Measurements from ENCODE around the gene CAMK2N2.

Gene CAMK2N2

GRCh38 chr3:184261270-184261853 lies at the start of gene CAMK2N2:
Gene CAMK2N2 (minus strand): TSS chr3:184261553. CDS start chr3:184261285, 268 bp downstream.
- DNase-seq: peak; percentile 82

GRCh38 chr3:184308744-184309143 lies 47.4 kb upstream of the CAMK2N2 start:
- no peak for DNase-seq

- DNase-seq: no peak
Measured at GRCh38 chr3:184307915-184308314, 46.6 kb upstream of the CAMK2N2 start.

- DNase-seq: no peak
Measured at GRCh38 chr3:184306341-184306972, 45.1 kb upstream of the CAMK2N2 start.

GRCh38 chr3:184305577-184305976 lies 44.2 kb upstream of the CAMK2N2 start:
- DNase-seq: peak; percentile 28

GRCh38 chr3:184300378-184300720 lies 39.0 kb upstream of the CAMK2N2 start:
- DNase-seq: peak; percentile 83

- DNase-seq: peak; percentile 61
Measured at GRCh38 chr3:184299488-184300377, 38.4 kb upstream of the CAMK2N2 start.

GRCh38 chr3:184298759-184299487 lies 37.6 kb upstream of the CAMK2N2 start, which contains the start of gene PSMD2:
Gene PSMD2 (plus strand): TSS chr3:184299241. CDS start chr3:184299267, 26 bp downstream.
- DNase-seq: peak; percentile 97

- no peak for DNase-seq
Measured at GRCh38 chr3:184296616-184297015, 35.3 kb upstream of the CAMK2N2 start.

GRCh38 chr3:184295771-184296170 lies 34.4 kb upstream of the CAMK2N2 start:
- DNase-seq: no peak

- DNase-seq: no peak
Measured at GRCh38 chr3:184291738-184292445, 30.5 kb upstream of the CAMK2N2 start.

GRCh38 chr3:184291044-184291737 lies 29.8 kb upstream of the CAMK2N2 start:
- DNase-seq: no peak

GRCh38 chr3:184290331-184290730 lies 29.0 kb upstream of the CAMK2N2 start:
- DNase-seq: no peak

- DNase-seq: peak; percentile 65
Measured at GRCh38 chr3:184289426-184289938, 28.1 kb upstream of the CAMK2N2 start.

GRCh38 chr3:184284696-184285095 lies 23.3 kb upstream of the CAMK2N2 start:
- DNase-seq: peak; percentile 71

GRCh38 chr3:184283681-184284080 lies 22.3 kb upstream of the CAMK2N2 start:
- DNase-seq: no peak

GRCh38 chr3:184282941-184283340 lies 21.6 kb upstream of the CAMK2N2 start:
- DNase-seq: no peak

GRCh38 chr3:184277366-184277765 lies 16.0 kb upstream of the CAMK2N2 start:
- DNase-seq: no peak

- no peak for DNase-seq
Measured at GRCh38 chr3:184275961-184276910, 14.9 kb upstream of the CAMK2N2 start, which contains the start of gene ECE2. Gene ECE2 (plus strand): TSS chr3:184276022. CDS start chr3:184276154, 132 bp downstream.

GRCh38 chr3:184275381-184275701 lies 14.0 kb upstream of the CAMK2N2 start:
- DNase-seq: no peak
